Activated CD4-positive, alpha-beta T cell treated with anti-CD3 and anti-CD28 coated beads, Interleukin-2, amount 50 U/mL, for 1 hour (primary cell): ENCODE data around the gene PIK3AP1.
A peak's percentile ranks its signal among the peaks of the same experiment; 100 is the strongest.

Experiments
- DNase-seq: peaks from one replicate; pipeline ENCODE4 v3.0.0-alpha.2; 2020

The PIK3AP1 gene

DNA sequence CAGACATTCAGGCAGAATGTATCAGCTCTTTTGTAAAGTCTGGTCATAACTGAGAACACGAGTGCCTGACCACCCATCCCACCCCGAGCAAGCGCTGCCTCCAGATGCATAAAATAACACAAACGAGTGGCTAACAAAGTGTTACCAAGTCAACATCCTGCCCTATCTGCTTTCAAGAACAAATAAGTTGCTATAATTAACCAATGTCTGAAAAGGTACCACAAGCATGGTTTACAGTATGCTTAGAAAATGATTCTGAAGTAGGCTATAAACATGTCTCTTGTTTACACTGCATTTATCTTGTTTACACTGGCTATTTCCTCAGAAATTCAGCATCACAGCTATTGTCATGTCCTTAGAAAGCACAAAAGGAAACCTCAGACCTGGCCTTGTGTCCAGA lies 49.5 kb downstream of the PIK3AP1 start:
- DNase-seq = no peak

DNA sequence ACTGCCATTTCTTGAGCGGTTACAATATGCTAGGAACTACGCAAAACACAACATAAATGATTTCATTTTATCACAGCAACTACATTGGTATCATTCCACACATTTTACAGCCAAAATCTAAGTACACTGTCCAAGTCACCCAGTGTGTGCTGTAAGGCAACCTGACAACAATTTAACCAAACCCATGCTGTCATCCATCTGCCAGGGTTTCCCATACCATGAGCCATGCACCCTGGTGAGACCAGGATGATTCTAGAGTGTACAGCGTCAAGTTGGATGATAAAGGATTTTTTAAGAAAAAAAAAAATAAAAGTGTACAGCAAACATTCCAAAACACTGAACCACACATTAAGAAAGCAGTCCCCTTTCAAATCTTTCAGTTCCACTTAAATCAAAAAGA lies 52.9 kb downstream of the PIK3AP1 start:
- DNase-seq = no peak

DNA sequence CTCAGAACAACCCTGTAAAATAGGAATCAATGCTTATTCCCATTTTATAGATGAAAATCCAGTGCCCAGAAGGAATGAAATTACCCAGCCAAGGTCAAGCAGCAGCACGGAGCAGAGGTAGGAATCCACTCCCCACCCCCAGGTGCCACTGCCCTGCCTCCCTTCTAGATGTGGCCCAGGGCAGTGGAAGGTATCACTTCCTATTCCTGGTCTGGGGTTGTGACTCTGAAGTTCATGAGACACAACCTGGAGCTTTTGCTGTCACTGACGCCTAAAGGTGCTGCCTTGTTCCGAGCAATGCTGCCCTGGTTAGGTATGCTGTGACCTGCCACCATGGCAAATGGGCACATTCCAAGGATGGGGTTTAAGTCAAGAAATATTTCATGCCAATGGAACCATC lies 53.6 kb downstream of the PIK3AP1 start:
- no peak for DNase-seq

DNA sequence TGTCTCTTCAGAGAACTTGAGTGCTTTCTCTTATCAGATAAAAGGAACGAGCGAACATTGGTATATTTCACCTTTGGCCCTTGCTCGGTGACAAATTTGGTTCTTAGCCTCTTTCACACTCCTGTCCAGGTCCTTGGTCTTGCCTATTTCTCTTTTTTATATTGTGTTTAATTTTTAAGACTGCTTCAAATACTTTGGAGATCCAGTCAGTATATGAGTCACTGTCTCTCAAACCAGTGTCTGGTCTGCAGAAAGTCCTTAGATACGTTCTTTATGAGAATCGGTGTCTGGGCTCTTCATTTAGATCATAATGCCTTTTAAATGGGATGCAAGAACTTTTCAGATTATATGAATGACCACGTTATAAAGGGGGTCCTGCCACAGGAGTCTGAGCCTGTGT lies 55.0 kb downstream of the PIK3AP1 start:
- DNase-seq = no peak

DNA sequence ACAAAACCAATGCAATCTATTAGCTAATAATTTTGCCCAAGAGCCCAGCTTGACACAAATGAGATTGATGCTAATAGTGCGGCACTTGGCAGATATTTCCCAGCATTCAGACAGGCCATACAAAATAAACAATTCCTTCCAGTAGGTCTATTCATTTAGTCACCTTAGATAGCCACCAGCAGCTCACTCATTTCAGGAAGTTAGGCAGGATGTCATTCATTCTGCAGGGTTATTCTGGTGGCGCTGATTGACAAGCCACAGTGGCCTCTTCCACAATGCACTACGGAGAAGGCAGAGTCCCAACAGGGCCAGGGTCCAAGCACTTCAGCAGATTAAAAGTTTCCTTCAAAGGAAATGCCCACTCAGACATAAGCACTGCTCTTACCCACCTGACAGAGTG lies 55.8 kb downstream of the PIK3AP1 start:
- no peak for DNase-seq

DNA sequence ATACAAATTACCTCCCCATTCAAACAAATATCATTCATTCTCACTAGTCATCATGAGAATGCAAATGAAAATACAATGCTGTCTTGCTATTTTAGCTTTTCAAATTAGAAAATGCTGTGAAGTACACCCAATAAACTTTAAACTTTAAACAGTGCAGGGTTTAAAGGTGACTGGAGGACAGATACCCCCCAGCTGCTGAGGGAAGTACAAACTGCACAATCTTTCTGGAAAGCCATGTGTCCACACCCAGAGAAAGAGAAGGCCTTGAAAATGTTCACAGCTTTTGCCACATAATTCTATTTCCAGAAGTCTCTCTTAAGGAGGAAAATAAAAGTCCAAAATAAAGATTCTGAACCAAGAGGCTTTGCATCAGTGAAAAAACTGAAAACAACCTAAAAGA lies 56.5 kb downstream of the PIK3AP1 start:
- DNase-seq = no peak

DNA sequence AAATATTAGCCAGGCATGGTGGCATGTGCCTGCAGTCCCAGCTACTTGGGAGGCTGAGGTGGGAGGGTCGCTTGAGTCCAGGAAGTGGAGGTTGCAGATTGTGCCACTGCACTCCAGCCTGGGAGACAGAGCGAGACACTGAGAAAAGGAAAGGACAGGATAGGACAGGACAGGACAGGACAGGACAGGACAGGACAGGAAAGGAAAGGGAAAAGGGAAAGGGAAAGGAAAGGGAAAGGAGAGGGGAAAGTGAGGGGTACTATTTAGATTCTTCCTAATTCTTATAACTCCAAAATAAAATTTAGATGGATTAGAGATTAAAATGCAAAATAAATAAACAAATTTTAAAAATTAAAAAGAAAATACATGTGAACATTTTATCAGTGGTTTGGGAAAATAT lies 58.7 kb downstream of the PIK3AP1 start:
- DNase-seq = no peak

DNA sequence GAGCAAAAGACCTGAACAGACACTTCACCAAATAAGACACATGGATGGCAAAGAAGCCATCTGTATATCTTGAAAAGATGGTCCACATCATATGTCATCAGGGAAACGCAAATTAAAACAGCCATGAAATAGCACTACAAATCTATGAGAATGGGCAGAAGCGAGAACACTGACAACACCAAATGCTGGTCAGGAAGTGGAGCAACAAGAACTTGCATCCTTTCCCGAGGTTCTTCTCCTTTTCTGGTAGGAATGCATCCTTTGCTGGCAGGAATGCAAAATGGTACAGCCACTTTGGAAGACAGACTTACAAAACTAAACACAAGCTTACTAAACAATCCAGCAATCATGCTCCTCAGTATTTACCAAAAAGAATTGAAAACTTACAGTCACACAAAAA lies 60.0 kb downstream of the PIK3AP1 start:
- DNase-seq = no peak

DNA sequence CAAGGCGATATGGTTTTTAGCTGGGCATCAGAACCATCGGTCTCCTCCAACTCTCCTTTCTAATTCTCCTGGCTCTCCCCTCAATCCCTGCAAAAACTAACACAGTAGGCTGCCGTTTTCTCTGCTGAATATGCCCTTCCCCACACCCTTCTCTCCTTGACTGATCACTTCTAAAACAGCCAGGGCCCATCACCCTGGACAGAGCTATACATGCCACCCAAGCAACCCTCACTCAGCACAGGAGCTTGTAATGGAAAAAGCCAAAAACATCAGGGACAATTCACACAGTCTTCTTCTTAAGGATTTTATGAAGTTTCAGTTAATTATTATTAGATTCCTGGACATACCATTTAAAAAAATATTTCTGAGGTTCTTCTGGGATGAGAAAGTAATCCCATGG lies 61.5 kb downstream of the PIK3AP1 start:
- no peak for DNase-seq

DNA sequence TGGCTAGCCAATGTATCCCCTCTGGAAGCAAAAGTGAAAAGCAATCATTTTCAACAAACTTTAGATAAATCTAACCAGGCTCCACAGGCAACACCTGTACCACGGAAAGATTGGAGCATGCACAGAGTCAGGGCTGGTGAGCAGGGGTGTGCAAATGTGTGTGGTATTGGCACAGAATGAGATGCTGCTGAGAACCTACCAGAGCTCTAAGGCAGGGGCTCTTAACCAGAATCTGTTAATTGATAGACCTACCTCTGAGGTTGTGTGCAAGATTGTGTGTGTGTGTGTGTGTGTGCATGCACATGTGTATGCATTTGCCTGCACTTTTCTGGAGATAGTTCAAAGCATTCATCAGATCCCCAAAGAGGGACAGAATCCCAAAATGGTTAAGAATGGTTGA lies 62.9 kb downstream of the PIK3AP1 start:
- DNase-seq = no peak

DNA sequence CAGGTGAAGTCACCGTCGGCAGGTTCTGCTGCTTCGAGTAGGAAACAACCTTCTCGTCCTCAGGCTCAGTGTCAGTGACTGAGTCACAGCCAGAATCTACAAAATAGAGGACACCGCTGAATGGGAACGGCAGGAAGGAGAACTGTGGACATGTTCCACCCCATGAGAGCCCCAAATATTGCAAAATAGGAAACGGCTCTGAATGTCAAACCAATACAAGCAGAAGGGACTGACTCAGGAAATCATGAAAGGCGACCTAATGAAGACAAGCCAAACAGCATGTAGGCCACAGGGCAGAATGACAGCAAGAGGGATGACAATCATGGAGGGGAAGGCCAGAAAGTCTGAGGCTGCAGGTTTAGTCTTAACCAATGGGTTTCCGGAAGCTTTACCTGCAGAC lies 63.5 kb downstream of the PIK3AP1 start:
- no peak for DNase-seq

DNA sequence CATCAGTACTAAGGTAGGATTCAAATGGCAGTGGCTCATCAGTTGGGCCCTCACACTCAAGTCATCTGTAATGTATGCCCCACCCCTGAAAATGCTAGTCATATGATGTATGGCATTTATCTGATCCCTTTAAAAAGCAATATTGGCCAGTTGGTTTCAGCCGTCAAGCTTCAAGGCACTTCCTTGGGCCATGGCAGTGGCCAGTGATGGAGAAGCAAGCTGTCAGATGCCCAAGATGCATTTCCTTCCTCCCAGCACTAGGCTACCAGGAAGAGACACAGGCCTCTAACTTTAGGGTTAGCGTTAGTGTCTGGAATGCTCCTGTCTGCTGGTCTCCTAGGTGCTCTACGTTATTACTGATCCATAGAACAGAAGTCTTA lies 64.1 kb downstream of the PIK3AP1 start:
- no peak for DNase-seq

DNA sequence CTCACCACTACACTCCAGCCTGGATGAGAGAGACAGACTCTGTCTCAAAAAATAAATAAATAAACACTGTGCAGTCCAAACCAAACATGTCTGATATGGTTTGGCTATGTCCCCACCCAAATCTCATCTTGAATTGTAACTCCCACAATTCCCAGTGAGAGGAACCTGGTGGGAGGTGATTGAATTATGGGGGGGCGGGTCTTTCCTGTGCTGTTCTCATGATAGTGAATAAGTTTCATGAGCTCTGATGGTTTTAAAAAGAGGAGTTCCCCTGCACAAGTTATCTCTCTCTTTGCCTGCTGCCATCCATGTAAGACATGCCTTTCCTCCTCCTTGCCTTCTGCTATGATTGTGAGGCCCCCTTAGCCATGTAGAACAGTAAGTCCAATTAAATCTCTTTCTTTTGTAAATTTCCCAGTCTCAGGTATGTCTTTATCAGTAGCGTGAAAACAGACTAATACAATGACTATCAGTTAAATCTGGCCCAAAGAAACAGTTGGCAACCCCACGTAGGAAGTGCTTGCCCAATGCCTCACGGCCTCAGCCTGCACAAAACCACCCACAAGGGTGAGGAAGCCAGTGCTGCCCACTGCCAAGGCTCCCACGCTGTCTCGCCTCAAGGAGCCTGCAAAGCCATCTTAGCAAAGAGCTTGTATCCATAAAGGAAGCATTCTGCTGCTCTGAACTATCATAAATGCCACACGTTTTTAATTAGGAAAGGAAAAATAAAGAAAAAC lies 64.7 kb downstream of the PIK3AP1 start:
- DNase-seq = no peak

DNA sequence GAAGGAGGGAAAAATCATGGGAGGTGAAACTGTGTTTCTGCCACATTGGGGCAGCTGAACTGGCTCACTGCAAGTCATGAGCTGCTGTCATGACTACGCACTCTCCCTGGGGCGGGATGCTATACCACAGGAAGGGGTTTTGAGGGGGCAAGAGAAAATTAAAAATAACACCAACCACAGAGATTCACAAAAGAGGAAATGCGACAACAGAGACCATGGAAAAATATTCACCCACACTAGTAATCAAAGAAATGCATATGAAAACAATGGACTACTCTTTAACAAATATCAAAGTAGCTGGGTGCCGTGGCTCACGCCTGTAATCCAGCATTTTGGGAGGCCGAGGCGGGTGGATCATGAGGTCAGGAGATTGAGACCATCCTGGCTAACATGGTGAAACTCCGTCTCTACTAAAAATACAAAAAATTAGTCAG lies 68.3 kb downstream of the PIK3AP1 start:
- DNase-seq = no peak

DNA sequence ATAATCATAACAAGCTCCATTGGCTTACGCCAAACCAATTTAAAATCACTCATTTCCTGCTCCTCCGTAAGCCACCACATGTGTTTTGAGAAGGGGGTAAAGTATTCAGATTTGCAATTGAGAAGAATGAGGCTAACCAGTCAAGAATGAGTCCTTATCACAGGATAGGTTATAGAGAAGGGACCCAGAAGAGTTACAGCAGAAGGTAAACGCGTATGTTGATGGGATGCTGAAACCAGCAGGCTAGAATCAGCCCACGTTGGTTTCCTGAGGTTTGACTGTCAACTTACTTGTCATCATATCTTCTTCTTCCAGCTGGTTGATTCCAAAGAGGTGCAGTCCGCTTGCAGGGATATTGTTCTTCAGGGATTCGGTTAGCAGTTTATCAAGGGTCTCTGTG lies 69.4 kb downstream of the PIK3AP1 start:
- DNase-seq = no peak

DNA sequence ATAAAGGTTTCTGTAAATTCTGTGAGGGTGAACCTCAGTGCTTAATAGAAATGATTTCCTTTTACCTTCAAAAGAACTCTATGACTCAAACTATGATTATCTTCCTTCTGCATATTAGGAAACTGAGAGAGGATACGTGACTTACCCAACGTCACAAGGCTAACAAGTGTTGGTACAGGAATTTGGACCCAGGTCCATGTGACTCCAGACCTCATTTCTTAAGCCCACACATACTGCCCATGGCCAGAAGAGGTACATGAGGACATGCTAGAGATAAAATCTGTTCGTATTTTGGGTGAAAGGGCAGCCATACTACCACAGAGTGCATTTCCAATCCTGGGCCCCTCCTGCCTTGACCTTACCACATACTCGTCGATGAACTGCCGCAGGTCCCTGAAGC lies 72.0 kb downstream of the PIK3AP1 start:
- no peak for DNase-seq

DNA sequence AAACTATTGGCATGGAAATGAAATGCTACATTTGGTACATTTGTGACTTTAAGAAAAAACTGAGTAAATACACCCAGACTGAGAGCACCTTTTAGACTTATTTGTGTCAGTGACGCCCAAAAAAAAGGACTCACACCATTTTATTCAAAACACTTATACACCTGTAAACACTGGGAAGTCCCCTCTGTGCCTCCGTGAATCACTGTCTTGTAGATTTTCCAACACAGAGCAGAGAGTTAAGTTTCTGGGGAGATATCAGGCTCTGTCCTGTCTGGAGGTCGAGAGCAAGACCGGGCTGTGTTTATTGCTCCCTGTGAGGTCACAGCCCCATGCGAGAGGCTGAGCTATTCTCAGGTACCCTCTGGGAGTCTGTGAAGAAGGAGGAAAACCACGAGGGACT lies 72.8 kb downstream of the PIK3AP1 start:
- no peak for DNase-seq

DNA sequence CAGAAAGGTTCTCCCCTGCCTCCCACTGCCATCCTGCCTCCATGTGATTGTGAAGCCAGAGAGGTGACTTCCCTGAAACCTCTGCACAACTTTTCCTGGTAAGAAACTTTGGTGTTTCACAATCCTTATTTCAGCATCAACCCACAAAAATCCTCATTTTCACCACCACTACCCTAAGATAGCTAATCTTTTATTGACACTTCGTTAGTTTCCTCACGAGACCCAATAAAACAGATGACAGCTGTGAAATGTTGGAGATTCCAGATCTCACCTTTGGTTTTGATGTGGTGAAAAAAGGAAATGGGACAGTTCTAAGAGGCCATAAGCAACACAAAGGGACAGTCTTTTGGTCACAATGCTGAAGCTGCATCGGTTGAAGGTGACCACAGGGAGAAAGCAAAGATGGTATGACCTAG lies 73.6 kb downstream of the PIK3AP1 start:
- no peak for DNase-seq

DNA sequence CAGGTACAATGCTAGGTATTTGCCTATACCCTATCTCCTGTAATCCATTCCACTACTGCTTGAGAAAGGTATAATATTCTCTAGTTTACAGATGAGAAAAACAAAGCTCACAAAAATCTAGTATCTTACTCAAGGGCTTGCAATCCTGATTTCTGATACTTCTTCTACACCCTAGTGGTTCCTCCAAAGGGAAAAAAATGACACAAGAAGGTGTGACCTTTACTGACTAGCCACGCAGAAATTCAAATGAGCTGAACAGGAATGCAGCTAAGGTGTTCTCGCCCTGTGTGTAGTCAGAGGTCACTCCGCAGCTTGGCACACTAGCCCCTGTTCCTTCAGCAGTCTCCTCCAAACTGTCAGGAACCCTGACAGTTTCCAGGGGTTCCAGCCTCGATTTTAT lies 74.0 kb downstream of the PIK3AP1 start:
- no peak for DNase-seq

DNA sequence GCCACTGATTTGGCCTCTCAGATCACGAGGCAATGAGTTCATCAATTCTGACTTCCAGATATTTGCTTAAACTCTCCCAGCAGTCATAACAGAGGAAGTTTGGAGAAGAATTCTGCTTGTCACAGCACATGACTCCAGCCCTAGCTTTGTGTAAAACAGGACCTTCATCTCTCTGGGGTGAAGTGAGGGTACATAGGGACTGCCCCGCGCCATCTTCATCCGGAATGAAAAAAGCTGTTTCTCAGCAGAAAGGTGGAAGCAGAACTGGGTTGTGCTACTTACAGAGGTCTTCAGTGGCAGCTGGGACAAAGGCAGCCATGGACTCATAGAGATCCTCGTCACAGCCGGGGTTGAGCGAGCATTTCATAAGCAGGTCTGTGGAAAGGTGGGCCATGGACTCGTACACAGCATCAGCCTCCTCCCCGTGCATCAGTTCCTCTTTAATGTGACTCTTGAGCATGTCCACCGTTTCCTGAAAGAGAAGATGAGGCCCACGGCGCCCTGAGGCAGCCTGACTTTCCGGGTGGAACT lies 75.1 kb downstream of the PIK3AP1 start:
- DNase-seq = no peak

DNA sequence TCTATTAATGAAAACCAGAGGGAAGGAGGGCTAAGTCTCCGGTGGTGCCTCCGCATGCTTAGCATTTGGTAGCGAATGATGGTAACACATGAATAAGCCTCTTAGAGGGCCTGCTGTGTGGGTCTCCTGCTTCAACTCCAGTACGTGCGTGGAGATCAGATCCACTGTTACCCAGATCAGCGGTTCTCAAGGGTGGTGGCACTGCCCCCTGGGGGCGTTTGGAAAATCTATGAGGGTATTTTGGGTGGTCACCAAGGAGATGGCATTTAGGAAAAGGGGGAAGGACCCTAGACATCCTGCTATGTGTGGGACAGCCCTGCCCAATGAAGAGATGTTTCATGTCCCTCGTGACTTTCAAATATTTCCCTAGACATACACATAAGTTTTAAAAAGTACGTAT lies 76.4 kb downstream of the PIK3AP1 start:
- no peak for DNase-seq

DNA sequence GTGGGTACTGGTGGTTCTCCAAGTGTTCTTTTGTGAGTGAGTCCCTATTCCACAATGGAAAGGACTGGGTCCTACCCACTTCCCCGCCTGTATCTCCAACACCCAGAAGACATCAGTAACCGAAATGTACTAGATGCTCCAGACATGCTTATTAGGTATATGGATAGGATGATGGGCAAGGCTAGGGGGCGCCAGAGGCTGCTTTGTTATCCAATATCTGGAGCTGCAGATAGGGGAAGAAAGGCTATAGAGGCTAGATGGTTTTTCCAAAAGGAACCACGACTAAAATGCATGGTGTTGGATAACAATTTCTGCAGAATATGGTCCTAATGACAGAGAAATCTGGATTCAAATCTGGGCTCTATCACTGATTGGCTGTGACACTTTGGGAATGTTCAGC lies 77.3 kb downstream of the PIK3AP1 start:
- peak; percentile 36 for DNase-seq

DNA sequence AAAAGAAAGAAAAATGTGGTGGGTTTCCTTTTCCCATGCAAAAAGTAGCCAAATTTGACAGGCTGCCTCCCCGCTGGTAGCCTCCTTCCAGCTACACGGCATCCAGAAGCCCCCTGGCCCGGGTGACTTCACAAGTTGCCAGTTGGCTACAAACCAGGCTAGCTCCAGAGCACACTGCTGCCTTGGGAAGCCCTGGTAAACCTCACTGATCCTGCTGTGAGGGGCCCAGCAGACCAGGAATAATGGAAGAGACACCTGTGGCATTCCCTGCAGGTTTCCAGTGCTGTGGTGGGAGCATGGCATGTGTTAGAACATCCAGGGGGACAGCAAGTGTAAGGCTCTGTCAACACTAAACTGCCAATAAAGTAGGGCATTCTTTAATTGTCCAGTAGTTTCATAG lies 77.8 kb downstream of the PIK3AP1 start:
- no peak for DNase-seq

DNA sequence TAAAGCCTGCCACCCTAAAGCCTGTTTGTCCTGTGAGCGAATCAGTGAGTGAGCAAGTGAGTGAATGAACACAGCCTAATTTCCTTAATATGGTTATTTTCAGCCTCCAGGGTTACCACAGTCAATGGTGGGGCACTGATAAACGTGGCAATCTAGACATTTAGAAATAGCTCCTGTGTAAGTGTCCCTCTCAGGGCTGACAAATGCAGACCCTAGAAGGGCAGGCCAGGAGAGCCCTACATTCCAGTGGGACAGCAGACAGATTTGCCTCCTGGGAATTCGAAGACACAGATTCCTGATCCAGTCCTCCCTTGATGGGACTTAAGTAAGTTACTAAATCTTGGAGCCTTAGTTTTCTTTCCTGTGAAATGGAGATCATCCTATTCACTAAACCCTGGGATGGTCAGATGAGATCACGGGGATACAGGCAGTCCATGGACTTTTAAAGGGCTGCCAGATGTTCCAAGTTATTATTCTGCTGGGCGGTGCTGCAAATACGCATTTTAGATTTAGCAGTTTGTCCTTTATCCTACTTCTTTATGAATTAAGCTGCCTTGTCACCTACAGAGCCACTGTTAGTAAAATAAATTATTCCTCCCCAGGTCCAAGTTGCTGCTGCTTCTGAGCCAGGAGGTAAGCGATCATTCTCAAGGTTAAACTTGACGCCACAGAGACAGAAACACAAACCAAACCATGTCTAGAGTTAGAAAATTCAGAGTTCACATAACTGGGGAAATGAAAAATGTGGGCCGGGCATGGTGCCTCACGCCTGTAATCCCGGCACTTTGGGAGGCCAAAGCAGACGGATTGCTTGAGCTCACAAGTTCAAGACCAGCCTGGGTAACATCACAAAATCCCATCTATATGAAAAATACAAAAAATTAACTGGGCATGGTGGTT lies 78.7 kb downstream of the PIK3AP1 start:
- DNase-seq = no peak
